ENCODE measurements around the gene MAP1LC3A. TPM values are rescaled to one million over a fixed set of nuclear protein-coding genes. Genes with fewer than 3 reads are reported as not detected.

MAP1LC3A gene
- total RNA-seq, 1 experiment from 2014 or later: 16.9 TPM

DNA sequence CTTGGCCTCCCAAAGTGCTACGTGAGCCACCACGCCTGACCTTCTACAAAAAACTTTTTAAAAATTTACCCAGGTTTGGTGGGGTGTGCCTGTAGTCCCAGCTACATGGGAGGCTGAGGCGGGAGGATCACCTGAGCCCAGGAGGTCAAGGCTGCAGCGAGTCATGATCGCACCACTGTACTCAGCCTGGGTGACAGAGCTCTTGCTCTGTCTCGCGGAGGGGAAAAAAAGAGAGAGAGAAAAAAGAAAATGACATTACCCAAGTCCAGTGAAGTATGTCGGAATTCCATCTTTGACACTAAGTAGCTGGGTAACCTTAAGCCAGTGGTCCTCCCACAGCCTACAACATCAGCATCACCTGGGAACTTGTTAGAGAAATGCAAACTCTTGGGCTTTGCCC lies 18.8 kb upstream of the MAP1LC3A start:
- Histone ChIP-seq H3K27me3 (replicated peaks; ENCODE audit: insufficient read depth, low read depth, low read length, poor library complexity) (no peaks in the 10 kb centered on the region), H3K4me3 (ENCODE audit: low read depth, low read length, poor library complexity, severe bottlenecking) (no peak overlapping the region), H3K4me1 (ENCODE audit: insufficient read depth, low read length, poor library complexity, severe bottlenecking) (no peaks in the 10 kb centered on the region), H3K9me3 (ENCODE audit: low read depth, low read length, poor library complexity, severe bottlenecking) (no peaks in the 10 kb centered on the region), H3K36me3 (ENCODE audit: insufficient read depth, low read length, poor library complexity, severe bottlenecking) (peaks cover 41% of the 10 kb centered on the region), H3K27ac (ENCODE audit: low read depth, low read length, poor library complexity, severe bottlenecking) (no peak overlapping the region)
- no TSS peak for BruUV-seq (replicated peaks)
- ChIA-PET POLR2A (ENCODE audit: low non-redundant PET) (no interaction called here), CTCF (interaction anchor here (0.6 to 0.7 kb wide), 2 partner anchors 47 to 128 kb away, joined by 3 to 4 read pairs; no protein-coding TSS in a partner anchor)
- intact Hi-C loops (cut with micrococcal nuclease; ENCODE audit: unreplicated experiment): loop anchor here (5.0 kb wide), 2 partner anchors 168 to 228 kb away; no protein-coding TSS in a partner anchor
- TF ChIP-seq CTCF (conservative IDR thresholded peaks at IDR 0.05; ENCODE audit: low read depth, low read length) (no peak), EZH2 (IDR thresholded peaks at IDR 0.05; ENCODE audit: borderline replicate concordance, low read depth, low read length, poor library complexity, severe bottlenecking) (no peak)
- DNase-seq (ENCODE audit: low spot score): no peak

DNA sequence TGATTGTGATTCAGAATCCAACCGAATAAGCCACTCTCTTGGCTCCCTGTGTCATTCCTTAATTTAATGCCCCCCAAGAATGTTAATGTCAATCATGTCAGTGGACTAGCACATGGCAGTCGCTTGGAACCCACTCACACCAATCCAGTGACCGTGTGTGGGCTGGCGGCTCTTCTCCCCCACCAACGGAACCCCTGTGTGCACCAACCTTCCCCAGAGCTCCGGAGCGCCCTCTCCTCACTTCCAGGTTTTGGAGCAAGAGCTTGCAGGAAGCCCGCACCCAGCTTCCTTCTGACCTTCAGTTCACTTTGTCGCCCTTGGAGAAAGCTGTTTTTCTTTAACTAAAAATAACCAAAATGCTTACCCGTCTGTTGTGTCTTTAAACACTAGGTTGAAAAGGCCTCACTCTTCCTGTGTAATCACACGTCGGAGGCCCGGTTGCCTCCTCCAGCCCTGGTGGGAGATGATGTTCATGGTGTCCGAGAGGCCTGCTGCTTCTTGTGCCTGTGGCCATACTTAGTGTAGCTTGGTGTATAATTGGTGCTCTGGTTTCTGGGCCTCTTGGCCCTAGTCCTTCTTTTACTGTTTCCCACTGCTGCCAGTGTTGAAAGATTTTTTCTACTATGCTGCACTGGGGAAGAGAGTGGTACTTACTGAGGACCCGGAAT lies 17.8 kb upstream of the MAP1LC3A start:
- H3K36me3 ChIP-seq (ENCODE audit: insufficient read depth, low read length, poor library complexity, severe bottlenecking): peaks cover 33% of the 10 kb centered on the region
- no peaks in the 10 kb centered on the region for H3K9me3 ChIP-seq (ENCODE audit: low read depth, low read length, poor library complexity, severe bottlenecking)
- H3K27me3 ChIP-seq (replicated peaks; ENCODE audit: insufficient read depth, low read depth, low read length, poor library complexity): no peaks in the 10 kb centered on the region
- POLR2A ChIA-PET (ENCODE audit: low non-redundant PET): no interaction called here
- intact Hi-C loops (cut with micrococcal nuclease; ENCODE audit: unreplicated experiment): no loop called here
- H3K27ac ChIP-seq (ENCODE audit: low read depth, low read length, poor library complexity, severe bottlenecking): no peak overlapping the region
- no peak for DNase-seq (ENCODE audit: low spot score)
- CTCF ChIA-PET: interaction anchor here (1.2 kb wide), 1 partner anchor 228 kb away, joined by 4 read pairs; no protein-coding TSS in a partner anchor
- no peak overlapping the region for H3K4me3 ChIP-seq (ENCODE audit: low read depth, low read length, poor library complexity, severe bottlenecking)
- no peak for TF ChIP-seq CTCF (conservative IDR thresholded peaks at IDR 0.05; ENCODE audit: low read depth, low read length)
- TF ChIP-seq EZH2 (IDR thresholded peaks at IDR 0.05; ENCODE audit: borderline replicate concordance, low read depth, low read length, poor library complexity, severe bottlenecking): no peak
- no TSS peak for BruUV-seq (replicated peaks)
- no peaks in the 10 kb centered on the region for H3K4me1 ChIP-seq (ENCODE audit: insufficient read depth, low read length, poor library complexity, severe bottlenecking)

- no peak for TF ChIP-seq CTCF (conservative IDR thresholded peaks at IDR 0.05; ENCODE audit: low read depth, low read length)
- no peak for TF ChIP-seq EZH2 (IDR thresholded peaks at IDR 0.05; ENCODE audit: borderline replicate concordance, low read depth, low read length, poor library complexity, severe bottlenecking)
- ChIA-PET POLR2A (ENCODE audit: low non-redundant PET) (no interaction called here), CTCF (interaction anchor here (0.6 to 1.2 kb wide), 2 partner anchors 17 to 229 kb away, joined by 3 to 4 read pairs; partner anchors contain the start of gene MAP1LC3A)
- intact Hi-C loops (cut with micrococcal nuclease; ENCODE audit: unreplicated experiment): no loop called here
- Histone ChIP-seq H3K27ac (ENCODE audit: low read depth, low read length, poor library complexity, severe bottlenecking) (no peak overlapping the region), H3K9me3 (ENCODE audit: low read depth, low read length, poor library complexity, severe bottlenecking) (no peaks in the 10 kb centered on the region), H3K4me3 (ENCODE audit: low read depth, low read length, poor library complexity, severe bottlenecking) (no peak overlapping the region), H3K27me3 (replicated peaks; ENCODE audit: insufficient read depth, low read depth, low read length, poor library complexity) (no peaks in the 10 kb centered on the region), H3K4me1 (ENCODE audit: insufficient read depth, low read length, poor library complexity, severe bottlenecking) (no peaks in the 10 kb centered on the region), H3K36me3 (ENCODE audit: insufficient read depth, low read length, poor library complexity, severe bottlenecking) (peaks cover 26% of the 10 kb centered on the region)
- no peak for DNase-seq (ENCODE audit: low spot score)
- BruUV-seq (replicated peaks): no TSS peak
These were observed 17.1 kb upstream of the MAP1LC3A start for GRCh38 chr20:34541264-34541901.
